Testis (tissue), 3 donors: ENCODE measurements around the gene GBF1. TPM values are rescaled to one million over a fixed set of nuclear protein-coding genes. Genes with fewer than 3 reads are reported as not detected.

Experiments
- DNase-seq: peaks from one replicate; pipeline ENCODE4 v3.0.0-alpha.2; 2019
- H3K27ac ChIP-seq, 2 donors: fragments of 200-600 bp; sonication (generic); one replicate each; pipeline ENCODE4 v1.5.1; 2019
- H3K27me3 ChIP-seq: fragments of 200-600 bp; sonication (generic); one replicate; pipeline ENCODE4 v1.5.1; 2019
- H3K36me3 ChIP-seq: fragments of 200-600 bp; sonication (generic); one replicate; pipeline ENCODE4 v1.5.1; 2017; ENCODE audit warnings: low read depth; ENCODE audit errors: missing control alignments
- H3K4me1 ChIP-seq: fragments of 200-600 bp; sonication (generic); one replicate; pipeline ENCODE4 v1.5.1; 2019
- H3K4me3 ChIP-seq, 2 donors: fragments of 200-600 bp; sonication (generic); one replicate each; pipeline ENCODE4 v1.5.1; 2017 to 2019
- H3K9me3 ChIP-seq: fragments of 200-600 bp; sonication (generic); one replicate; pipeline ENCODE4 v1.5.1; 2017
- POLR2A ChIP-seq: fragments of 450-650 bp; IDR thresholded peaks from one replicate; pipeline ENCODE4 v1.6.1; 2017; ENCODE audit warnings: antibody characterized with exemption, mild to moderate bottlenecking, moderate library complexity
- WGBS, 2 donors: methylation state at CpG; one replicate each; pipeline ENCODE4 v1.1.5; 2018; 5-methylcytosine and 5-hydroxymethylcytosine counted together
- intact Hi-C: fragments of 100-400 bp; cut with DNase I; formaldehyde crosslinking; loops from one replicate; pipeline ENCODE4 v1.15.1; 2023; ENCODE audit warnings: low total_unique reads
- polyA plus RNA-seq: library from polyadenylated mRNA; stranded (reverse); fragments of 350-450 nt; fragmentation: Illumina TruSeq; extraction: RNeasy Lipid Tissue Mini Kit (QIAGEN cat#74804); gene quantifications from one replicate; pipeline ENCODE4 v1.2.3, GENCODE V29; 2014; ENCODE audit warnings: low read depth, low replicate concordance; ENCODE audit not compliant: insufficient read depth
- total RNA-seq, 2 donors: library from RNA; depleted of rRNA; stranded (reverse); fragments of >200 nt; gene quantifications; one replicate each; pipeline ENCODE4 v1.2.3, GENCODE V29; 2016
- TF ChIP-seq, protein P1 (sequence below), 3 experiments: fragments of 450-650 bp in 2 of 3; fragments of 200-600 bp in 1 of 3; sonication (generic) in 1 of 3; IDR thresholded peaks; one replicate each; pipeline ENCODE4 v1.5.1; 2016 to 2019; ENCODE audit warnings: antibody characterized with exemption in 3 of 3, mild to moderate bottlenecking in 2 of 3, moderate library complexity in 1 of 3

The GBF1 gene
- total and polyA plus RNA-seq, 3 donors from 2014 or later, result 58.2 to 76.4 (median 72.1) TPM

DNA sequence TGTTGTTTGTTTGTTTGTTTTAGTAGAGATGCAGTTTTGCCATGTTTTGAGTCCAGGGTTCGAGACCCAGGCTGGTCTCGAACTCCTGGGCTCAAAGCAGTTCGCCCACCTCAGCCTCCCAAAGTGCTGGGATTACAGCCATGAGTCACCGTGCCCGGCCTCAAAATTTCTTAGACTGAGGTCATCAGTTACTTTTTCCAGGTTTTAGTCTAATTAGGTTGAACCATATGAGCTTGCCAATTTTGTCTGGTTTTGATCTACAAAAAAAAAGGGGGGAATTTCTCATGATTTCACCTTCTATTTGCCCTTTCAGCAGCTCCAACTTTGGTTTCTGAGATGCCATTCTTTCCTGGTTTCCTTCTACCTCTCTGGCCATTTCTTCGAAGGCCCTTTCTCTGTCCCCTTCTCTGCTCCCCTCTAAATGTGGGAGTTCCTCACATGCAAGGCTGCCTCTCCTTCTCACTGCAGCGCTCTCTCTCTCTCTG lies 181.5 kb downstream of the GBF1 start:
- Histone ChIP-seq H3K27me3 (no peaks in the 10 kb centered on the region), H3K27ac (no peak overlapping the region), H3K4me1 (peaks cover 18% of the 10 kb centered on the region), H3K36me3 (no peaks in the 10 kb centered on the region), H3K4me3 (no peak overlapping the region), H3K9me3 (no peaks in the 10 kb centered on the region)
- DNase-seq, result no peak
- TF ChIP-seq, protein P1, sequence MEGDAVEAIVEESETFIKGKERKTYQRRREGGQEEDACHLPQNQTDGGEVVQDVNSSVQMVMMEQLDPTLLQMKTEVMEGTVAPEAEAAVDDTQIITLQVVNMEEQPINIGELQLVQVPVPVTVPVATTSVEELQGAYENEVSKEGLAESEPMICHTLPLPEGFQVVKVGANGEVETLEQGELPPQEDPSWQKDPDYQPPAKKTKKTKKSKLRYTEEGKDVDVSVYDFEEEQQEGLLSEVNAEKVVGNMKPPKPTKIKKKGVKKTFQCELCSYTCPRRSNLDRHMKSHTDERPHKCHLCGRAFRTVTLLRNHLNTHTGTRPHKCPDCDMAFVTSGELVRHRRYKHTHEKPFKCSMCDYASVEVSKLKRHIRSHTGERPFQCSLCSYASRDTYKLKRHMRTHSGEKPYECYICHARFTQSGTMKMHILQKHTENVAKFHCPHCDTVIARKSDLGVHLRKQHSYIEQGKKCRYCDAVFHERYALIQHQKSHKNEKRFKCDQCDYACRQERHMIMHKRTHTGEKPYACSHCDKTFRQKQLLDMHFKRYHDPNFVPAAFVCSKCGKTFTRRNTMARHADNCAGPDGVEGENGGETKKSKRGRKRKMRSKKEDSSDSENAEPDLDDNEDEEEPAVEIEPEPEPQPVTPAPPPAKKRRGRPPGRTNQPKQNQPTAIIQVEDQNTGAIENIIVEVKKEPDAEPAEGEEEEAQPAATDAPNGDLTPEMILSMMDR (IDR thresholded peaks at IDR 0.05), result no peak
- TF ChIP-seq POLR2A, result no peak
- WGBS, 2 donors, result 89 to 95% methylated on average over 7 of the region's 7 CpGs
- intact Hi-C loops, result loop anchor here (10.0 kb wide), 2 partner anchors 48 to 158 kb away; no protein-coding TSS in a partner anchor

DNA sequence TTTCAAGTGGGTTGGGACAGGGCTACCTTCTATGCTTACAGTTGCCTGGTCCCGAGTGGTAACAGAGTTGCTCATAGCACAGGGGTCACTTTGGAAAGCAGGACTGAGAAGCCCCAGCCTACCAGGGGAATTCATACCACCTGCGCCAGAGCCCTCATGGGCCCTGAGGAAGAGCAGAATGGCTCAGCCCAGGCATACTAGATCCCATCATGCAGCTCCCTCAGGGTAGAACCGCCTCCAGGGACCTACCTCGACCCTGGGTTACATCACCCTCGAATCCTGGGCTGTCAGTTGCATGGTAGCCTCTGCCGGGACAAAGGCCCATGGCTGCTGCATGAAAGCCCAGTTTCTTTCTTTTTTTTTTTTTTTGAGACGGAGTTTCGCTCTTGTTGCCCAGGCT lies 184.1 kb downstream of the GBF1 start:
- no peak for DNase-seq
- Histone ChIP-seq H3K36me3 (no peaks in the 10 kb centered on the region), H3K4me1 (peaks cover 8% of the 10 kb centered on the region), H3K27ac (no peak overlapping the region), H3K4me3 (no peak overlapping the region), H3K27me3 (no peaks in the 10 kb centered on the region), H3K9me3 (no peaks in the 10 kb centered on the region)
- 82 to 87% methylated on average over 7 to 8 of the region's 8 CpGs for WGBS, 2 donors
- TF ChIP-seq, protein P1 (IDR thresholded peaks at IDR 0.05), result no peak
- no peak for TF ChIP-seq POLR2A
- intact Hi-C loops, result loop anchor here (10.0 kb wide), 2 partner anchors 45 to 155 kb away; no protein-coding TSS in a partner anchor

DNA sequence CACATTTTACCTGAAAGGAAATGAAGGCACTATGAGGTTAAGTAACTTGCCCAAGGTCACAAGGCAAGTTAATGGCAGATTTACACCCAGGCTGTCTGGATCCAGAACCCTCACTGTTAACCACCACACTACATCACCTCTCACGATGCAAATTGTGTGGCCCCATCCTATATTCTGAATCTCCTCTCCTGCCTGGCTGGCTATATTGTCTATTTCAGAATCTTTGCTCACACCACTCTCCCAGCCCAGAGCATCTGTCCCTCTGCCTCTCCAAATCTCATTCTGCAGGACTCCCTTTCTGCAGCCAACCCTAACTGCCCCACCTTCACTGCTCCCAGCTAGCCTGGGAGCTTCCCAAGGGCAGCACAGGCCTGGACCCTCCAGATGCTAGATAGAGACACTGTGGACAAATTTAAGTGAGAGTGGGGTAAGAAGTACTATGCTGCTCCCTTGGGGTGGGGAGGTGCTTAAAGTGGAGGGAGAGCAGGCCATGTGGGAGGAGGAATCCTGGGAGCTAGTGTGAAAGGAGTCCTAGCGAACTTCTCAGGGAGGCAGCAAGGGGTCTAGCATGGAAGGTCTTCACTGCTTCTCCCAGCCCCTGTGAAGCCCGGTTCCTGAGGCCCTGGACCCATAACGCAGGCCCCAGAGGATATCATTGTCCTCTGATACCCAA lies 186.3 kb downstream of the GBF1 start:
- no peaks in the 10 kb centered on the region for H3K9me3 ChIP-seq
- peaks cover 21% of the 10 kb centered on the region for H3K4me1 ChIP-seq
- no peak for TF ChIP-seq POLR2A
- peak overlapping the region; percentile 73 to 87 for H3K27ac ChIP-seq
- intact Hi-C loops, result no loop called here
- peak overlapping the region; percentile 84 to 96 for H3K4me3 ChIP-seq
- no peaks in the 10 kb centered on the region for H3K36me3 ChIP-seq
- H3K27me3 ChIP-seq, result no peaks in the 10 kb centered on the region
- 12 to 27% methylated on average over 2 to 4 of the region's 4 CpGs for WGBS, 2 donors
- DNase-seq, result no peak

Other genes starting within 250 kb of the GBF1 start
- 10 to 100 TPM; 21.6 to 23.7 TPM for gene ARMH3, start 189.4 kb upstream of the GBF1 start, total RNA-seq
- 20.2 TPM for gene ARMH3, start 189.4 kb upstream of the GBF1 start, polyA plus RNA-seq
- gene HPS6, start 180.2 kb upstream of the GBF1 start, total RNA-seq, result 10 to 100 TPM; 19.6 to 23.2 TPM
- 9.7 TPM for gene HPS6, start 180.2 kb upstream of the GBF1 start, polyA plus RNA-seq
- gene LDB1, start 125.2 kb upstream of the GBF1 start, total RNA-seq, result 10 to 100 TPM; 80.0 to 90.5 TPM
- 64.2 TPM for gene LDB1, start 125.2 kb upstream of the GBF1 start, polyA plus RNA-seq
- gene PPRC1, start 112.5 kb upstream of the GBF1 start, total RNA-seq, result 10 to 100 TPM; 38.7 to 49.1 TPM
- gene PPRC1, start 112.5 kb upstream of the GBF1 start, polyA plus RNA-seq, result 27.0 TPM
- 10 to 100 TPM; 53.7 to 63.8 TPM for gene NOLC1, start 93.1 kb upstream of the GBF1 start, total RNA-seq
- 46.6 TPM for gene NOLC1, start 93.1 kb upstream of the GBF1 start, polyA plus RNA-seq
- 1 to 10 TPM; 1.5 to 2.8 TPM for gene ELOVL3, start 19.2 kb upstream of the GBF1 start, total RNA-seq
- gene ELOVL3, start 19.2 kb upstream of the GBF1 start, polyA plus RNA-seq, result 5.0 TPM
- under 1 TPM; 0.55 to 0.74 TPM for gene PITX3, start 4.0 kb upstream of the GBF1 start, total RNA-seq
- gene PITX3, start 4.0 kb upstream of the GBF1 start, polyA plus RNA-seq, result 0.69 TPM
- 10 to 100 TPM; 25.2 to 42.7 TPM for gene NFKB2, start 150.2 kb downstream of the GBF1 start, total RNA-seq
- 18.4 TPM for gene NFKB2, start 150.2 kb downstream of the GBF1 start, polyA plus RNA-seq
- gene PSD, start 173.3 kb downstream of the GBF1 start, total RNA-seq, result 10 to 100 TPM; 22.0 to 22.7 TPM
- 17.7 TPM for gene PSD, start 173.3 kb downstream of the GBF1 start, polyA plus RNA-seq
- 10 to 100 TPM; 28.9 to 32.2 TPM for gene FBXL15, start 175.3 kb downstream of the GBF1 start, total RNA-seq
- gene FBXL15, start 175.3 kb downstream of the GBF1 start, polyA plus RNA-seq, result 9.2 TPM
- 10 to 100 TPM; 49.0 to 70.5 TPM for gene CUEDC2, start 187.0 kb downstream of the GBF1 start, total RNA-seq
- 76.0 TPM for gene CUEDC2, start 187.0 kb downstream of the GBF1 start, polyA plus RNA-seq
- 1 to 10 TPM in 1 of 2 donors, under 1 TPM in 1; 0.55 to 1.3 TPM for gene C10orf95, start 206.0 kb downstream of the GBF1 start, total RNA-seq
- 0.29 TPM for gene C10orf95, start 206.0 kb downstream of the GBF1 start, polyA plus RNA-seq